Measurements from ENCODE around the gene KIAA1549. TPM values are rescaled to one million over a fixed set of nuclear protein-coding genes. Genes with fewer than 3 reads are reported as not detected.

KIAA1549 gene
- total RNA-seq, 1 donor from 2014 or later: 10.8 TPM

- Mint-ChIP-seq H3K9me3 (ENCODE audit: unreplicated experiment) (no peaks in the 10 kb centered on the region), H3K4me3 (ENCODE audit: unreplicated experiment) (no peak overlapping the region), H3K27me3 (ENCODE audit: unreplicated experiment) (no peaks in the 10 kb centered on the region), H3K4me1 (ENCODE audit: unreplicated experiment) (peaks cover 11% of the 10 kb centered on the region), H3K36me3 (ENCODE audit: low read depth, unreplicated experiment) (peaks cover 43% of the 10 kb centered on the region), H3K27ac (ENCODE audit: unreplicated experiment) (no peak overlapping the region)
- DNase-seq (ENCODE audit: low spot score): no peak
- TF ChIP-seq CTCF (IDR thresholded peaks at IDR 0.05; ENCODE audit: unreplicated experiment): no peak
Measured at GRCh38 chr7:138916275-138916674, 64.9 kb downstream of the KIAA1549 start.

GRCh38 chr7:138913783-138914182 lies 67.4 kb downstream of the KIAA1549 start:
- no peak overlapping the region for H3K4me3 Mint-ChIP-seq (ENCODE audit: unreplicated experiment)
- no peak overlapping the region for H3K27ac Mint-ChIP-seq (ENCODE audit: unreplicated experiment)
- no peaks in the 10 kb centered on the region for H3K27me3 Mint-ChIP-seq (ENCODE audit: unreplicated experiment)
- no peak for TF ChIP-seq CTCF (IDR thresholded peaks at IDR 0.05; ENCODE audit: unreplicated experiment)
- DNase-seq (ENCODE audit: low spot score): no peak
- H3K9me3 Mint-ChIP-seq (ENCODE audit: unreplicated experiment): no peaks in the 10 kb centered on the region
- H3K36me3 Mint-ChIP-seq (ENCODE audit: low read depth, unreplicated experiment): peaks cover 43% of the 10 kb centered on the region
- H3K4me1 Mint-ChIP-seq (ENCODE audit: unreplicated experiment): peaks cover 4% of the 10 kb centered on the region

GRCh38 chr7:138911007-138911406 lies 70.2 kb downstream of the KIAA1549 start:
- Mint-ChIP-seq H3K27me3 (ENCODE audit: unreplicated experiment) (no peaks in the 10 kb centered on the region), H3K36me3 (ENCODE audit: low read depth, unreplicated experiment) (peaks cover 29% of the 10 kb centered on the region), H3K4me3 (ENCODE audit: unreplicated experiment) (no peak overlapping the region), H3K27ac (ENCODE audit: unreplicated experiment) (no peak overlapping the region), H3K4me1 (ENCODE audit: unreplicated experiment) (peaks cover 10% of the 10 kb centered on the region), H3K9me3 (ENCODE audit: unreplicated experiment) (no peaks in the 10 kb centered on the region)
- TF ChIP-seq CTCF (IDR thresholded peaks at IDR 0.05; ENCODE audit: unreplicated experiment): no peak
- DNase-seq (ENCODE audit: low spot score): no peak

- peaks cover 5% of the 10 kb centered on the region for H3K4me1 Mint-ChIP-seq (ENCODE audit: unreplicated experiment)
- no peak overlapping the region for H3K27ac Mint-ChIP-seq (ENCODE audit: unreplicated experiment)
- no peaks in the 10 kb centered on the region for H3K27me3 Mint-ChIP-seq (ENCODE audit: unreplicated experiment)
- DNase-seq (ENCODE audit: low spot score): no peak
- no peaks in the 10 kb centered on the region for H3K9me3 Mint-ChIP-seq (ENCODE audit: unreplicated experiment)
- H3K36me3 Mint-ChIP-seq (ENCODE audit: low read depth, unreplicated experiment): peaks cover 25% of the 10 kb centered on the region
- H3K4me3 Mint-ChIP-seq (ENCODE audit: unreplicated experiment): no peak overlapping the region
- no peak for TF ChIP-seq CTCF (IDR thresholded peaks at IDR 0.05; ENCODE audit: unreplicated experiment)
Measured at GRCh38 chr7:138907850-138908249, 73.3 kb downstream of the KIAA1549 start.

- H3K9me3 Mint-ChIP-seq (ENCODE audit: unreplicated experiment): no peaks in the 10 kb centered on the region
- H3K4me1 Mint-ChIP-seq (ENCODE audit: unreplicated experiment): peaks cover 5% of the 10 kb centered on the region
- no peak overlapping the region for H3K4me3 Mint-ChIP-seq (ENCODE audit: unreplicated experiment)
- DNase-seq (ENCODE audit: low spot score): no peak
- H3K36me3 Mint-ChIP-seq (ENCODE audit: low read depth, unreplicated experiment): peaks cover 28% of the 10 kb centered on the region
- no peaks in the 10 kb centered on the region for H3K27me3 Mint-ChIP-seq (ENCODE audit: unreplicated experiment)
- H3K27ac Mint-ChIP-seq (ENCODE audit: unreplicated experiment): no peak overlapping the region
- TF ChIP-seq CTCF (IDR thresholded peaks at IDR 0.05; ENCODE audit: unreplicated experiment): no peak
Measured at GRCh38 chr7:138907201-138907847, 73.9 kb downstream of the KIAA1549 start.

All from endothelial cell (in vitro differentiated cells).